ENCODE measurements around the gene SLC38A8. TPM values are rescaled to one million over a fixed set of nuclear protein-coding genes. Genes with fewer than 3 reads are reported as not detected.

Gene SLC38A8
- total RNA-seq, 1 experiment from 2014 or later: not detected

DNA sequence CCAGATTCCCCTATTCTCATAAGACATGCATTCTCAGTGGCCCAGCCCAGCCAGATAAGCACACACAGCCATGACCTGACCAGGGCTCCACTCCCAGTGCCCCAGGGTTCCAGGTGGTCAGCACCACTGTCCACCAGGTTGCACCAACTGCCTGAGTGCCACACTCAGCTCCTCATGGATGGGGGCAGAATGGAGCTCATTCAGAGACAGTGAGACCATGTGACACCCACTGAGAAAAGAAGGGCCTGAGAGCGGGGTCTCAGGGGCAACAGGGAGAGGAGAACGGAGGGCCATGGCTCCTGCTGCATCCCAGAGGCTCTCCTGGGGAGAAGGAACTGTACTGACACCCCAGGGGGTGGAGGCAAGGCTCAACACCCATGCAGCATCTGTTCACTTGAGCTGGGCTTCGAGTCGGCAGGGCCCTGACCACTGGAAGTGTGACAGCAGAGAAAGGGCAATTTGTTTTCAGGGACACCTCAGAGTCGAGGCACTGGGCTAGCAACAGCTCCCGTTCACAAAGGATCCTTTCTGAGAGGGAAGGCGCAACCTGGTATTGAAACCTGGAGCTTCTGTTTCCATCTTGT lies 18.7 kb upstream of the SLC38A8 start:
- H3K9me3 ChIP-seq (ENCODE audit: control insufficient read depth, insufficient read depth, low read depth, low read length): no peaks in the 10 kb centered on the region
- ATAC-seq (no peak), DNase-seq (ENCODE audit: low read depth, low spot score) (no peak)
- BruUV-seq (replicated peaks): no TSS peak
- no peak overlapping the region for H3K27ac ChIP-seq (ENCODE audit: low read length)
- ChIA-PET POLR2A (interaction anchor here (0.6 kb wide), 1 partner anchor 302 kb away, joined by 16 read pairs; no protein-coding TSS in a partner anchor), CTCF (no interaction called here)
- no peaks in the 10 kb centered on the region for H3K27me3 ChIP-seq (ENCODE audit: control insufficient read depth, insufficient read depth, low read length)
- intact Hi-C loops (cut with micrococcal nuclease; ENCODE audit: unreplicated experiment) (no loop called here), in situ Hi-C loops (cut with HindIII; ENCODE audit: low pct_unique_long_range_greater_than_20kb, low sequenced_read_pairs) (no loop called here)
- H3K36me3 ChIP-seq (ENCODE audit: control insufficient read depth, insufficient read depth, low read length): peaks cover 6% of the 10 kb centered on the region; the same call in 1 of the 2 replicates
- H3K4me3 ChIP-seq (ENCODE audit: low read depth in 2 of 2, low read length in 2 of 2): no peak overlapping the region
- TF ChIP-seq, protein P1, sequence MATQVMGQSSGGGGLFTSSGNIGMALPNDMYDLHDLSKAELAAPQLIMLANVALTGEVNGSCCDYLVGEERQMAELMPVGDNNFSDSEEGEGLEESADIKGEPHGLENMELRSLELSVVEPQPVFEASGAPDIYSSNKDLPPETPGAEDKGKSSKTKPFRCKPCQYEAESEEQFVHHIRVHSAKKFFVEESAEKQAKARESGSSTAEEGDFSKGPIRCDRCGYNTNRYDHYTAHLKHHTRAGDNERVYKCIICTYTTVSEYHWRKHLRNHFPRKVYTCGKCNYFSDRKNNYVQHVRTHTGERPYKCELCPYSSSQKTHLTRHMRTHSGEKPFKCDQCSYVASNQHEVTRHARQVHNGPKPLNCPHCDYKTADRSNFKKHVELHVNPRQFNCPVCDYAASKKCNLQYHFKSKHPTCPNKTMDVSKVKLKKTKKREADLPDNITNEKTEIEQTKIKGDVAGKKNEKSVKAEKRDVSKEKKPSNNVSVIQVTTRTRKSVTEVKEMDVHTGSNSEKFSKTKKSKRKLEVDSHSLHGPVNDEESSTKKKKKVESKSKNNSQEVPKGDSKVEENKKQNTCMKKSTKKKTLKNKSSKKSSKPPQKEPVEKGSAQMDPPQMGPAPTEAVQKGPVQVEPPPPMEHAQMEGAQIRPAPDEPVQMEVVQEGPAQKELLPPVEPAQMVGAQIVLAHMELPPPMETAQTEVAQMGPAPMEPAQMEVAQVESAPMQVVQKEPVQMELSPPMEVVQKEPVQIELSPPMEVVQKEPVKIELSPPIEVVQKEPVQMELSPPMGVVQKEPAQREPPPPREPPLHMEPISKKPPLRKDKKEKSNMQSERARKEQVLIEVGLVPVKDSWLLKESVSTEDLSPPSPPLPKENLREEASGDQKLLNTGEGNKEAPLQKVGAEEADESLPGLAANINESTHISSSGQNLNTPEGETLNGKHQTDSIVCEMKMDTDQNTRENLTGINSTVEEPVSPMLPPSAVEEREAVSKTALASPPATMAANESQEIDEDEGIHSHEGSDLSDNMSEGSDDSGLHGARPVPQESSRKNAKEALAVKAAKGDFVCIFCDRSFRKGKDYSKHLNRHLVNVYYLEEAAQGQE (IDR thresholded peaks at IDR 0.05; ENCODE audit: insufficient read depth in 1 of 2, low read depth in 2 of 2, low read length in 1 of 2): no peak
- TF ChIP-seq SIN3A (IDR thresholded peaks at IDR 0.05; ENCODE audit: borderline replicate concordance, insufficient read depth, low read depth, low read length) (no peak), POLR2AphosphoS5 (IDR thresholded peaks at IDR 0.05; ENCODE audit: low read depth, low read length) (no peak), TCF7L2 (IDR thresholded peaks at IDR 0.05; ENCODE audit: low read depth, low read length) (no peak)
- TF ChIP-seq, protein P2, sequence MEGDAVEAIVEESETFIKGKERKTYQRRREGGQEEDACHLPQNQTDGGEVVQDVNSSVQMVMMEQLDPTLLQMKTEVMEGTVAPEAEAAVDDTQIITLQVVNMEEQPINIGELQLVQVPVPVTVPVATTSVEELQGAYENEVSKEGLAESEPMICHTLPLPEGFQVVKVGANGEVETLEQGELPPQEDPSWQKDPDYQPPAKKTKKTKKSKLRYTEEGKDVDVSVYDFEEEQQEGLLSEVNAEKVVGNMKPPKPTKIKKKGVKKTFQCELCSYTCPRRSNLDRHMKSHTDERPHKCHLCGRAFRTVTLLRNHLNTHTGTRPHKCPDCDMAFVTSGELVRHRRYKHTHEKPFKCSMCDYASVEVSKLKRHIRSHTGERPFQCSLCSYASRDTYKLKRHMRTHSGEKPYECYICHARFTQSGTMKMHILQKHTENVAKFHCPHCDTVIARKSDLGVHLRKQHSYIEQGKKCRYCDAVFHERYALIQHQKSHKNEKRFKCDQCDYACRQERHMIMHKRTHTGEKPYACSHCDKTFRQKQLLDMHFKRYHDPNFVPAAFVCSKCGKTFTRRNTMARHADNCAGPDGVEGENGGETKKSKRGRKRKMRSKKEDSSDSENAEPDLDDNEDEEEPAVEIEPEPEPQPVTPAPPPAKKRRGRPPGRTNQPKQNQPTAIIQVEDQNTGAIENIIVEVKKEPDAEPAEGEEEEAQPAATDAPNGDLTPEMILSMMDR (IDR thresholded peaks at IDR 0.05): no peak
- no peaks in the 10 kb centered on the region for H3K4me1 ChIP-seq (ENCODE audit: control insufficient read depth, insufficient read depth, low read length)

DNA sequence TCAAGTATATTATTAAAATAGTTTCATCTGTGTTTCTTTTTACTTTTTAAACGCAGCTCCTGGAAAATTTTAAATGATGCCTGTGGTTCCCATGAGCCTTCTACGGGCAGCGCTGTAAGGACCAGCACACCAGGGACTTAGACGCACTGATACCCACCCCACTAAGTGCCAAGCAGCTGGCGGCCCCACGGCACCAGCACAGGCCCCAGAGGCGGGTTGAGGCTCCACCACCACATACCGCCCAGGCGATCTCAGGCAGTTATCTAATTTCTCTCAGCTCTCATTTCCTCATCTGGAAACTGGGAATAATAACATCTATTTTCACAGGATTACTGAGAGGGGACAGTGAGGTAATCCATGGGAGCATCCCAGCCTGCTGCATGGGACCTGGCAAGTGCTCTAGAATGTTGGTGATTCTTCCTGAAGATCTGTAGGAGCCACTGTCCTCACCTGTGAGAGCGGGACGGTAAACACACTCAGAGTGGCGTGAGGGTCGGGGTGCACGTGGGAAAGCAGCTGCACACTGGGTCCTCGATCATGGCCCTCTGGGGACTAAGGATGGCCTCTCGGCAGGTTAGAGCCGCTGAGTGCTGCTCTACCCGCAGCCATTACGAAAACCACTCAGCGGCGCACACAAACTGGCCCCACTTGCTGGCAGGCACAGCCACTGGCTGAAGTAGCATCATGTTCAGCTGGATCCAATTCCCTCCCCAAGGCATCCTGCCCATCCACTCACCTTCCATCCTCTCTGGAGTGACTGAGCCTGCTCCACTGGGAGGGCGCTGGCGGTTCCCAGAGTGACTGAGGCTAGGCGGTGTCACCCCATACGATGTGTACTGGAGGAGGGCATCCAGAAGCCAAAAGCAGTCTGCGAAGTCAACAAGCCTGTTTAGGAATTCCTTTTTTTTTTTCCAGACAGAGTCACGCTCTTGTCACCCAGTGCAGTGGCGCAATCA lies 17.6 kb upstream of the SLC38A8 start:
- Histone ChIP-seq H3K27me3 (ENCODE audit: control insufficient read depth, insufficient read depth, low read length) (no peaks in the 10 kb centered on the region), H3K36me3 (ENCODE audit: control insufficient read depth, insufficient read depth, low read length) (peaks cover 4% of the 10 kb centered on the region; the same call in 1 of the 2 replicates), H3K27ac (ENCODE audit: low read length) (no peak overlapping the region), H3K9me3 (ENCODE audit: control insufficient read depth, insufficient read depth, low read depth, low read length) (no peaks in the 10 kb centered on the region), H3K4me1 (ENCODE audit: control insufficient read depth, insufficient read depth, low read length) (no peaks in the 10 kb centered on the region), H3K4me3 (ENCODE audit: low read depth in 2 of 2, low read length in 2 of 2) (no peak overlapping the region)
- BruUV-seq (replicated peaks): no TSS peak
- POLR2A ChIA-PET: no interaction called here
- DNase-seq (ENCODE audit: low read depth, low spot score) (no peak), ATAC-seq (no peak)
- in situ Hi-C loops (cut with HindIII; ENCODE audit: low pct_unique_long_range_greater_than_20kb, low sequenced_read_pairs): no loop called here
- intact Hi-C loops (cut with micrococcal nuclease; ENCODE audit: unreplicated experiment): no loop called here
- TF ChIP-seq, protein P1 (IDR thresholded peaks at IDR 0.05; ENCODE audit: insufficient read depth in 1 of 2, low read depth in 2 of 2, low read length in 1 of 2): no peak
- TF ChIP-seq, protein P2 (IDR thresholded peaks at IDR 0.05): no peak
- no peak for TF ChIP-seq POLR2AphosphoS5 (IDR thresholded peaks at IDR 0.05; ENCODE audit: low read depth, low read length)
- no peak for TF ChIP-seq TCF7L2 (IDR thresholded peaks at IDR 0.05; ENCODE audit: low read depth, low read length)
- TF ChIP-seq SIN3A (IDR thresholded peaks at IDR 0.05; ENCODE audit: borderline replicate concordance, insufficient read depth, low read depth, low read length): no peak
- CTCF ChIA-PET: no interaction called here

All from Panc1 (cell line).